Measurements from ENCODE around the gene DPP6.

GRCh38 chr7:154738216-154738615 lies 686.0 kb downstream of the DPP6 start:
- TF ChIP-seq CTCF (IDR thresholded peaks at IDR 0.05) (no peak), ELK1 (IDR thresholded peaks at IDR 0.05; ENCODE audit: low read depth, low read length) (no peak)
